HG03460 (cell line): ENCODE results near the gene GNG2.

ENCODE experiments used
- ATAC-seq: cut with Tn5 transposase; IDR thresholded peaks from one replicate; pipeline ENCODE4 v1.9.1; 2021; ENCODE audit not compliant: unreplicated experiment

GNG2 gene

DNA sequence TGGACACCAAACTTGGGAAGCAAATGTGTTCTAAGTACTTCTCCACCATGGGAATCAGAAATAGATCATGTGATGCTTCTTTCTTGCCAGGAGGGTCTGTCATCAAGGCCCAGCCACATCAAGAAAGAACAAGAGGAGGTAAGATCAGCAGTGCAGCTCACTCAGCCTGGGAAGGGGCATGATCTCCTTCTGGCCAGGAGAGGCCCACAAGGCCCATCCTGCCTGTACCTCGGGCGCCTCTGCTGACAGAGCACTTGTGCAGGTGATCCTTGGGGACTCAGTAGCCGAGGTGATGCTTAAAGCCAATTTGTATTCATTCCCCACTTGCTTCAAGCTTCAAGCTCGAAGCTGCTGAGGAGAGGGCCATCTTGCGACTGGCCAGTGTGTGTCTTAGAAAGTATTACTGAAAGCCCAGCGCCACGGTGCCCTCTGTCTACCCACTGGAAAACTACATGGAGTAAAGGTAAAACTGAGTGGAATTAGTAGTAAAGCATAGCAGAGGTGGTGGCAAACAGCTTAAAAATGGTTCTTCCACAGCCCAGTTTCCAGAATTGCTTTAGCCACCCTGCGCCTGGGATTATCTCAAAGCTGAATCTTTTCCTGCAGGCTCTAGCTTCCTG, 155.1 kb downstream of the GNG2 start:
- no peak for ATAC-seq

DNA sequence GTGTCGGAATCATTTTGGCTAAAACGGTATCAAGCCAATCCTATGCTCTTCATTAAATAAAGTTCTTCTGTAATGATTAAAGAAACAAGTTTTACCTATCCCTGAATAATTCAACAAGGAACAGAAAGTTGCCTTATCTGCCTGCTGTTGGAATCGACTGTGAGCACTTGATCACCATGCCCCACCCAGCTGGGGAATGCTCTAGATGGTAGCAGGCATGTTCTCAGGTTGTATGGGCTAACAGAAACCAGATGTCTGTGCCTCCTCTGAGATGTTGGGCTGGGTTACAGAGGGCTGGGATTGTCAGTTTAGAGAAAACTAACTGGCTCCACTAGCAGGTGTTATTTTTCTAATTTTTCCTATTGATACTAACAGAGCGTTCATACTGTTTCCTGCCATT, 157.8 kb downstream of the GNG2 start:
- no peak for ATAC-seq

GRCh38 chr14:52018970-52019369, 158.6 kb downstream of the GNG2 start:
- no peak for ATAC-seq
